ENCODE measurements around the gene PEX11A.

The PEX11A gene

DNA sequence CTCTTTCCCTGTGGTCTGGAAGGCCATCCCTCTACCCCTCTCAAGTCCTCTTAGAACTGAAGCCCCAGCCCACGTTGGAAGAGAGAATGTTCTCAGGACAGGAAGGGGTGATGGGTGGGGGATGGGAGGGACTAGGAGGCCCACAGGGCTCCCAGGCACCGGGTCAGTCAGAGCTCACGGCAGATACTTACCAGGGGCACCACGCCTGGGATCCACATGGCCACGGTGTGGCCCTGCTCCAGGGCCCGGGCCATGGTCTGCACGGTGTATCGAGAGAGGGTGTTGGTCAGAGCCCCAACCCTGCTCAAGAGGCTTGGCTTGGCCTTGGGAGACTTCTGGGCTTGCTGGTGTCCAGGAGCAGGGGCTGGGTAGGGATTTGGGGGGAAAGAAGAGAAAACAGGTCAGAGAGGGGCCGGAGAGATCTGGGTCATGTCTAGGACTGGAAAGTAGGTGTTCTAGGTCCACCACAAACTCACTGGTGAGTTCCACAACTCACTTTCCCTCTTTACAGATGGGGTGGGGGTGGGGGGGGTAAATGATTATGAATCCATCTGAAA is 21.2 kb downstream of the PEX11A start:
- TF ChIP-seq ZFX (IDR thresholded peaks at IDR 0.05) = no peak
- no peak overlapping the region for H3K27ac ChIP-seq

DNA sequence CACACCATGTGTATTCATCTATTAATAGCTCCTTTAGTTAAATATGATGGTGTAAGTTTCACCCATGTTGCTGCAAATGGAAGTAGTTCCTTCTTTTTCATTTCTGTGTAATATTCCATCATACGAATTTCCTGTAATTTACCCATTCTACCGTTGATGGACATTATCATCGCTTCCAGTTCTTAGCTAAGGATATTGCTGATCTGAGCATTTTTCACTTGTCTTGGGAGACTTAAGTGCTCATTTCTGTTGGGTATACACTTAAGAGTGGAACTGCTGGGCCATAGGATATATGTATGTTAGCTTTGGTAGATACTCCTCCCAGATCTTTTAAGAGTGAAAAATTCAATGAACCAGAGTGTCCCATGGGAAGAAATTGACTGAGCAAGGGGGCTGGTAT is 22.4 kb downstream of the PEX11A start:
- TF ChIP-seq, protein P1, sequence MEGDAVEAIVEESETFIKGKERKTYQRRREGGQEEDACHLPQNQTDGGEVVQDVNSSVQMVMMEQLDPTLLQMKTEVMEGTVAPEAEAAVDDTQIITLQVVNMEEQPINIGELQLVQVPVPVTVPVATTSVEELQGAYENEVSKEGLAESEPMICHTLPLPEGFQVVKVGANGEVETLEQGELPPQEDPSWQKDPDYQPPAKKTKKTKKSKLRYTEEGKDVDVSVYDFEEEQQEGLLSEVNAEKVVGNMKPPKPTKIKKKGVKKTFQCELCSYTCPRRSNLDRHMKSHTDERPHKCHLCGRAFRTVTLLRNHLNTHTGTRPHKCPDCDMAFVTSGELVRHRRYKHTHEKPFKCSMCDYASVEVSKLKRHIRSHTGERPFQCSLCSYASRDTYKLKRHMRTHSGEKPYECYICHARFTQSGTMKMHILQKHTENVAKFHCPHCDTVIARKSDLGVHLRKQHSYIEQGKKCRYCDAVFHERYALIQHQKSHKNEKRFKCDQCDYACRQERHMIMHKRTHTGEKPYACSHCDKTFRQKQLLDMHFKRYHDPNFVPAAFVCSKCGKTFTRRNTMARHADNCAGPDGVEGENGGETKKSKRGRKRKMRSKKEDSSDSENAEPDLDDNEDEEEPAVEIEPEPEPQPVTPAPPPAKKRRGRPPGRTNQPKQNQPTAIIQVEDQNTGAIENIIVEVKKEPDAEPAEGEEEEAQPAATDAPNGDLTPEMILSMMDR (conservative IDR thresholded peaks at IDR 0.05) = no peak
- TF ChIP-seq ZFX (IDR thresholded peaks at IDR 0.05) = no peak
- no peak overlapping the region for H3K27ac ChIP-seq

DNA sequence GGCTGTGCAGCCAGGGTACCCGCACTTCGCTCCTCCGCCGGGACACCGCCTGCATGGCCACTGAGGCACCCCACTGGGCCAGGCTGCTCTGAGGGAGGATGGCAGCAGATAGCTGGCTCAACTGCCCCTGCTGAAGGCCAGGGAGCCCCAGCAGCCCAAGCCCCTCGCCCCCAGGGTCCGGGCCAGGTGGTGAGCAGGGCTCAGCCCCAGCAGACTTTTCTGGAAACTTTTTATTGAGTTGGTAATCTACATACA is 22.9 kb downstream of the PEX11A start:
- no peak overlapping the region for H3K27ac ChIP-seq
- TF ChIP-seq ZFX (IDR thresholded peaks at IDR 0.05) = no peak
- TF ChIP-seq, protein P1 (conservative IDR thresholded peaks at IDR 0.05) = no peak

DNA sequence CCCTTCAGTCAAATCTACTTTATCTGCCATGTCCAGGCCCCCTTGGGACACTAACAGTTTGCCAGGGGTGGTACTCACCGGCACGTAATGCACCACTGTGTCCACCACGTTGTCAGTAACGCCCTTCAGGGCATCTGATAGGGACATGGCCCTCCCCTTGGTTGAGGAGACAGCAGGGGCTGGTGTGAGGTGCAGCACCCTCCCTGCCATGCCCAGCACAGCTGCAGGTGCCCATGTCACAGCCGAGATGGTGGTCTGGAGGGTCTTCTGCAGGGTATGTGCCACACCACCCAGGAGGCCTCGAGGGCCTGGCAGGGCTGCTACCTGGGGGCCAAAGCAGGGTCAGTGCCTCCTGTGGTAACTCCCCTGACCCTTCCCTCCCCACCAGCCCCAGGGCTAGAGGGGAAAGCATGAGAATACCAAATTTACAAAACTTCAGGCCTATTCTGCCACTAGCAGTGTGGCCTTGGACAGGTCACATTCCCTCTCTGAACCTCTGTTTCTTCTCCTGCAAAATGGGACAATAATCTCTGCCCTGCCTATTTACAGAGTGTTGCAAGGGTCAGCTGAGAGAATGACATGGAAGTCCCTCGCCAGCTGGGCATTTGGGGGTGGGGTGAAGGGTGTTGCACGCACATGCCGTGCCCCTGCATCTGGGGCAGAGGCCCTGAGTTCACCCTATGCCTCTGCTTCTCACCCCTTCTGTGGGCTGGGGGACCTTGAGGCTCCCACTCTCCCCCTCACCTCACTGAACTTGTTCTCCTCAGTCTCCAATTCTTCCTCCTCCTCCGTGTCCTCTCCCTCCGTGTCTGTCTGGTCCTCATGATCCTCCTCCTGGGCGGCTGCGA is 23.5 kb downstream of the PEX11A start:
- H3K27ac ChIP-seq = no peak overlapping the region
- no peak for TF ChIP-seq ZFX (IDR thresholded peaks at IDR 0.05)
- TF ChIP-seq, protein P1 (conservative IDR thresholded peaks at IDR 0.05) = no peak

DNA sequence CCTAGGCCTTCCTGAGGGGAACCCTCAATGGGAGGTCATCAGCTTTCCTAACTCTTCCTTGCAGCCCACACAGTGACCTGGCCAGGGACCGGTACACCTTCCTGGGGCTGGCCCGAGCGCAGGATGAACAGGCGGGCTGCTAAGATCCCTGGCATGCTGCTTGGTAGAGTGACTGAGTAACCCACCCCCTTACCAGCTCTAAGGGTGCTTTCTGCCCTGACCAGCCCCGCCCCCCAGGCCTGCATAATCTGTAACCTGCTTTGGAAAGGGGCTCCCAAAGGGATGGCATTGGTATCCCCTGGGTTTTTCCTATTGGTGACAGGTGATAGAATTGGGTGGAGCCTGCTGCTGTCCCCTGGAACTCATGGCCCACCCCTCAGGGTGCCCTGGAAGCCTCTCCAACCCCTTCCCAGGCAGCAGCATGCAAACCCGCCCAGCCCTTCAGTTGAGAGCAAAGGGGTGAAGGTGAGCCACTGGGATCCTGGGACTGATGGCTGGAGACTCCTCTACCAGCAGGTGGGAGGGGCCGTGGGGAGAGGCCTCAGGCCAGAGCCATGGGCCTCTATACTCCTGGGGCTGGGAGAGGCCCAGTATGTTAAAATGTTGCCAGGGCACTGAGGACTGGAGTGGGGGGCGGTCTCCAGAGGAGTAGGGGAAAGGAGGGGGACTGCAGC is 24.2 kb downstream of the PEX11A start:
- TF ChIP-seq ZFX (IDR thresholded peaks at IDR 0.05) = no peak
- TF ChIP-seq, protein P1 (conservative IDR thresholded peaks at IDR 0.05) = no peak
- H3K27ac ChIP-seq = no peak overlapping the region

DNA sequence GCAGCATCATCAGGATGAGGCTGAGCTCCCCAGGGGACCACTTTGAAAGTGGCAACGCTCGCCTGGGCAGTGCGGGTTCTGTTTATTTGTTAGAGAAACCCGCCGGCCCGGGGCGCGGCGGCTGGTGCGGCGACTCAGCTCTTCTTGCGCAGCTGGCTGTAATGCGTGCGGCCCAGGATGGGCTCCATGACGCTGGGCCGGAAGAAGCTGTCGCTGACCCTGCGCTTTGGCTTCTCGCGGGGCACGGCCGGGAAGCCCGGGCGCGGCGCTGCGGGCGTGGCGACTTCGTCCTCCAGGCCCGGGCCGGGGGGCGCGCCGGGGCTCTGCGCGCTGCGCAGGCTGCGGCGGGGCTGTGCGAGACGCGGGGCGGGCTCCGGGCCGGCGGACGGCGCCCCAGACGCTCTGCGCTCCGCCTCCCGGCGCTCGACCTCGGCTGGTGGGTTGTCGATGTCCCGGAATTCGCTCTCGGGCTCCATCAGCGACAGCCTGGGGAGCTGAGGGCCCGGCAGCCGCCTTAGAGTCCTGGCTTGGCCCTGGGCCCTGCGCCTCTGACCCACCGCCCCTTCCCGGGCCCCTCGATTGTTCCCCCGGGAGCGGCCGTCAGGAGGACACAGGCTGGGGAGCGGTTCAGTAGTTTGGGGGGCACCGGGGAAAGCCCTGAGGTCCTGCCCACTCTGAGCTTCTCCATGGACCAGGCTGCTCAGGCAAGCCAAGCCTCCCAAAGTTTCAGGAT is 24.9 kb downstream of the PEX11A start:
- no peak for TF ChIP-seq ZFX (IDR thresholded peaks at IDR 0.05)
- TF ChIP-seq, protein P1 (conservative IDR thresholded peaks at IDR 0.05) = no peak
- no peak overlapping the region for H3K27ac ChIP-seq

DNA sequence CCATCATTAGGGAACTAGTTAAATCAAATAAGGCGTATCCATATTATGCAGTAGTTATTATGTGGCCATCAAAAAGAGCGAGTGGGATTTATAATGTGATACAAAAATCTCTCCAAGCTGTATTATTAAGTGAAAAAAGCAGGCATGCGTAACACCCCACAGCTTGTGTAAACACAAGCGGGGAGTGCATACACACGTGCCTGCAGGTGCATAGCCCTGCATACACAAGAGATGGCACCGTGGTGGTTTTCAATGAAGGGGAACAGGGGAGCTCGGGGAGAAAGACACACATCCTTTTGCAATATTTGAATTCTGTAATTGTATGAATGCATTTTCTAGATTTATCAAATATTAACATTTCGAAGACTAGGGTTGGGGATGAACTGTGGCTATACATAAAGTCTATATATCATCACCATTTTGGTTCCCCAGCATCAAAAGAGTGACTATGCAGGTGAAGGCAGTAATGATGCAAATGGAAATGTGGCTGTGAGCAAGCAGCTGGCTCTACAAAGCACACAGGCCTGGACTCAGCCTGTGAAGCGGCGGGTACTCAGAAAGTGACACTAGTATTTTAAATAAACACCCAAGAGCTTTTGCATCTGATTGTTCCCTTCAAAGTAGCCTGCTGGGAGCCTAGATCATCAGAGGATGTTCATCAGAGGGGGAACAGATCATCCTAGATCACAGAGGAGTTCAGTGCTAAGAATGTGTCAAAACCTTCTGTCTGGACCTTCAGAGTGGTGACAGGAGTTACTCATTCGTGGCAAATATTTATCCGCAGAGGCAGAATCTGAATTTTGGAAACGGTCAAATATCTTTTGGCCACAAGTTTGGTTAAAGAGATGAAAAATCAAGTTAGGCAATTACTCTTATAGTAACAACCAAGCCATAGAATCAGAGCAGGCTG is 25.9 kb downstream of the PEX11A start:
- H3K27ac ChIP-seq = no peak overlapping the region
- TF ChIP-seq, protein P1 (conservative IDR thresholded peaks at IDR 0.05) = no peak
- TF ChIP-seq ZFX (IDR thresholded peaks at IDR 0.05) = no peak
